UCSD-AML1 (cell line): ENCODE results near the gene PSMB5.

Experiments
- DNase-seq: peaks from one replicate; lab custom pipeline; 2025; ENCODE audit not compliant: unreplicated experiment; lab: John Stamatoyannopoulos, UW

PSMB5 gene

DNA sequence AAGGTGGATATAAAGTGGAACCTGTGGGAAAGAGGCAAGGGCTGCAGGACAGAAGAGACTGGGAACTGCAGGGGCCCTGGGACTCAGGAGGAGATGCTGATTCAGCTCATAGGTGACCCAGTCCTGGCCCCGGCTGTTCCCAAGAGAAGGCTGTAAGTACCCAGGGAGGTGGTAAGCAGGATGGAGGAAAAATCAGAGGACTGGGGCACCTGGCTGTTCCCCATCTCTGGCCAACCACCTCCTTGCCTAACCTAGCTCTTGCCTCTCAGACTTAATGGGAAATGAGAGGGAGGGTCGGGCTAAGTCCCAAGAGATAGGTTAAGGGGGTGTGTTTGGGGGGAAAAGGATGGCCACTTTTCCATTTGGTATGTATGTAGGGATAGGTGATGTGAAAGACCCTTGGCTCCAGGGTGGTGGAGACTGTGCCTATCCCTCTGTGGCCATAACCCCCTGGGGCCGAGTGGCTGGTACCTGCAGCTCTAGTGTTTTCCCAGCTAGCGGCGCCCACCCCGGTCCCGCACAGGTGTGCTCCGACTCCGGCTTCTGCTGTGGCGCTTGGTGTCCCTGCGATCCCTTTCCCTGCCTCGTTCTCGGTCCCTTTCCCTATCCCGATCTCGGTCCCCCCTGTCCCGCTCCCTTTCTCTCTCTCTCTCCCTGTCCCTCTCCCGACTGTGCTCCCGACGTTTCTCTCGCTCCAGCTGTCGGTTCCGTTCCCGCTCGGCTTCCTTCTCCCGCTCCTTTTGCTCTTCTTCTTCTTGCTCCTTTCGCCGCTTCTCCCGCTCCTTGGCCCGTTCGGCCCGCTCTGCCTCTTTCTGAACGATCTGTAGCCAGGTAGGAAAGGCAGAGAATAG, 24.2 kb upstream of the PSMB5 start:
- DNase-seq: no peak

DNA sequence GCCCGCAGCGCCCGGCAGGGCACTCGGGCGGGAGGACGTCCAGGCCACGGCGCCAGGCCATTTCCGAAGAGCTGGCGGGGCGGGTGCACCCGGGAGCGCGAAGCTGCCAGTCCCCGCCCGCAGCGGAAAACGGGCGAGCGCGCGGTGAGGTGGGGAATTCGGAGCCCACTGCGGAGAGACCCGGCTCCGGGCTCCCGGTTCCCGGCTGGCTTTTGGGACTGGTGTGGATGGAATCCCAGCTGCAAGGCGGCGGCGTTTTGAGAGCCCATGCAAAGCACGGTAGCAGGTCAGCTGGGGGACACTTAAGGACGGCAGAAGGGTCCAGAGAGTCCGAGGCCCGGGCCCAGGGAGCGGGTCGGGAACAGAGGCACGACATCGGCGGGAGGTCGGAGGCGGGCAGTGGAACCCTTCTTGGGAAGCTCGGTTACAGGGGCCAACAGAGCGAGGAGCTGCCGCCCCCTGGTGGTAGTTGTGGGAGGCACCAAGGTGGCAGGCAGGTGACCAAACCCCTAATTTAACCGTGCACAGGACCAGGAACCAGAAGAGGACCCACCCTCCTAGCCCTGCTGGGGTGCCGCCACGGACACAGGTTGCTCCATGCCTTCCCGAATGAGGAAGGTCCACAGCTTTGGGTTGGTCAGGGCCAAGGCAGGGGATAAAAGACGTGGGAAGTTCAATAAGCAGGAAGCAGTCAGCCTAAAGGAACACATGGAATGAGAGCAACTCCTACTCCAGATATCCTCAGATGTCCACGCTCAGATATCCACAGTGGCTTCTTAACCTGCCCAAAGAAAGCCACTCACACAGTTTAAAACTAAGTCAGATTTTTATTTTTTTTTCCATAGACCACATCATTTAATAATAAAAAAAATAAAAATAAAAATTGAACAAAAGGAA, 23.3 kb upstream of the PSMB5 start:
- no peak for DNase-seq

DNA sequence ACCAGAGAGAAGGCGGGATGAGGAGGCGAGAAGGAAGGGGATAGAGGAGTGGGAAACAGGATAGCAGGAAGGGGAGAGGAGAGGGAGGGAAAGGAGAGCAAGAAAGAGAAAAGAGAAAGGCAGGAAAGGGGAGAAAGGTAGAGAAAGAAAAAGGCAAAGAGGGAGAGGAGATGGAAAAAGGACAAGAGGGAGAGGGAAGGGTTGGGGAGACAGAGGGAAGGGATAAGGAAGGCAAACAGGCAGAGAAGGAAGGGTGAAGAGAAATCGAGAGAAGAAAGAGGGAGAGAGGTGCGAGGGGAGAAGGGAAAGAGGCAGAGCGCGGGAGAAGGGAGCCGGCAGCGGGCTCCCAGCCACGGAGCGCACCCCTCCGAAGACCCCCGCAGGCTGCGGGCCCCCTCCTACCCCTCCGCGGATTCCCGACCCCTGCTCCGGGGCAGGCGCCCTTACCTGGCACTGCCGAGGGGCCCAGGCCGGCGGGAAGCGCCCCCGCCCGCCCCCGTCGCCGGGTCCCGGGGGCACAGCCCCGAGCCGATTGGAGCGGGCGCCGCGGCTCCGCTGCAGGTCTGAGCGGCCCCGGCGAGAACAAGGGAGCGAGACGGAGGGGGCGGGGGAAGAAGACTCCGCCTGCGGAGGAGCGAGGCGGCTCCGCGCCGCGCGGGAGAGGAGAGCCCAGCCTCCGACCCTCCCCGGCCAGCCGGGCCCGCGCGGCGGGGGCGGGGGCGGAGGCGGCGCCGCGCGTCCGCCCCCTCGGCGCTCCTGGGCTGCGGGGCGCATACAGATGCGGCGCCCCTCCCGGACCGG, 22.5 kb upstream of the PSMB5 start, which contains the start of gene CDH24:
Gene CDH24 (minus strand): TSS at position 565 of the 801 bp plus-strand sequence. CDS start 1,787 bp downstream, outside the sequence.
- no peak for DNase-seq

DNA sequence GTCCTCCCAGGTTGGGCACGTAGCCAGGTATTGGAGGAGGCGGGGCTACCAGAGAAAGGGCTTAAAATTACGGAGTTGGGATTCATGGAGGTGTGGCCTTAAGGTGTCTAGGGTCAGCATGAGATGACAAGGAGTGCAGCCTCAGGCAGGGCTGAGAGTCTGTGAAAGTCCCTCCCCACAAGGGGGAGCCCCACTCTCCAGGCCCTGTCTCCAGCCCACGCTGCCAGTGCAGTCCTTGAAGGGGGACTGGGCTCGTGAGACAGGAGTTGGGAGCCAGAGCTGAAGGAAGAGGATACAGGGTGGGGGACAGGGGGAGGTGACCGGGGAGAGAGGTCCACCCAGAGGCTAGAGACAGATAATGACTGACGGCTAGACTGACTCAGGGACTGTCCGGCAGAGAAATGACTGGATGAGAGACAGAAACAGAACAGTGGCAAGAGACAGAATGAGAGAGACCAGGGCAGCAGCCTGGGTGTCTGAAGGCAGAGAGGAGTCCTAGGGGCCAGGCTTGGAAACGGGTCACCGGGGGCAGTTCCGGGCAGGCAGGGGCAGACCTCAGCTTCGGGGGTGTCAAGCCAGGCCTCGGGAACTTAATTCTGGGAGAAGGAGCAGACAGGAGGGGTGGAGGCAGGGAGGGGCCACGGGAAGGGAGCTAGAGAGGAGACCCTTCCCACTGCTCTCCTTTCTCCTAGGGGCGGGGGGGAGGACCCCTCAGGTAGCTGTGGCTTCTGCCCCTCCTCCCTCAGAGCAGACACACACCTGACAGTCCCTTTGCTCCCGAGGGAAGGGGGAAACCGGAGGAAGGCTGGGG, 21.6 kb upstream of the PSMB5 start:
- no peak for DNase-seq

DNA sequence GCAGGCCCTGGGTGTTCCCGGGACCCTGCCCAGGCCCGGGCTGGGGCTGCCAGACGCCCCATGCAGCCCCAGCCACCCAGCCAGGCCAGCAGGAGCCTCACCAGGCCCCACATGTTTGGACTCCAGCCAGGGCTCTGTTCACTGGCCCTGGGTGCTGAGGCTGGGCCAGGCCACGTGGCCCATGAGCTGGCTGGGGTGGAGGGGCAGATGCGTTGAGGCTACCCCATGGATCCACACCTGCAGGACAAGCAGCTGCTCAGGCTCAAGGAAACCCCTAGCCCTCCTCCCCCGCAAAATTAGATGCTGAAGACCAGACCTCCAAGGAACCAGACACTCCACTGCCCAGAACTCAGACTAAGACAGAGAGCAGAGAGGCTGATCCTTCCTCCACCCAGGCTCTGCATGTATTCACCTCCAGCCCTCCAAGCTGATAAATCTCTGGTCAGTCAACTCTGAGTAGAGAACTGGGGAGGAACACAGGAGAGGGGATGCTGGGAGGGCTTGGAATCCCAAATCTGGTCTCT, 21.0 kb upstream of the PSMB5 start:
- DNase-seq: no peak

DNA sequence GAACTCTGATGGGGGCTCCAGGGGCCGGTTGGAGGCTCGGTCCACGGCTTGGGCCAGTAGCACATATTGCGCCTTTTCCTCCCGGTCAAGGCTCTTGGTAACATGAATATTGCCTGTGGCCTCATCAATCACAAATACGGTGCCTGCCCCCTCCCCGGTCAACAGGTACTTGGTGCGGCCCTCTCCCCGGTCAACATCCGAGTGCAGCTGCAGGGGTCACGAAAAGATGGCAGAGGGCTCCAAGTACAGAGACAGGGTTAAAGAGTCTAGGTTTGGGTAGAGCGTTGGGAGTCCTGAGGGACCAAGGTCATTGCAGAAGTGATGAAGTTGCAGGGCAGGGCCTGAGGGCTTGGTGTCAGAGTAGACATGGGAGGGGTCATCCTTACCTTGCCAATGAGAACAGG, 20.4 kb upstream of the PSMB5 start:
- no peak for DNase-seq

DNA sequence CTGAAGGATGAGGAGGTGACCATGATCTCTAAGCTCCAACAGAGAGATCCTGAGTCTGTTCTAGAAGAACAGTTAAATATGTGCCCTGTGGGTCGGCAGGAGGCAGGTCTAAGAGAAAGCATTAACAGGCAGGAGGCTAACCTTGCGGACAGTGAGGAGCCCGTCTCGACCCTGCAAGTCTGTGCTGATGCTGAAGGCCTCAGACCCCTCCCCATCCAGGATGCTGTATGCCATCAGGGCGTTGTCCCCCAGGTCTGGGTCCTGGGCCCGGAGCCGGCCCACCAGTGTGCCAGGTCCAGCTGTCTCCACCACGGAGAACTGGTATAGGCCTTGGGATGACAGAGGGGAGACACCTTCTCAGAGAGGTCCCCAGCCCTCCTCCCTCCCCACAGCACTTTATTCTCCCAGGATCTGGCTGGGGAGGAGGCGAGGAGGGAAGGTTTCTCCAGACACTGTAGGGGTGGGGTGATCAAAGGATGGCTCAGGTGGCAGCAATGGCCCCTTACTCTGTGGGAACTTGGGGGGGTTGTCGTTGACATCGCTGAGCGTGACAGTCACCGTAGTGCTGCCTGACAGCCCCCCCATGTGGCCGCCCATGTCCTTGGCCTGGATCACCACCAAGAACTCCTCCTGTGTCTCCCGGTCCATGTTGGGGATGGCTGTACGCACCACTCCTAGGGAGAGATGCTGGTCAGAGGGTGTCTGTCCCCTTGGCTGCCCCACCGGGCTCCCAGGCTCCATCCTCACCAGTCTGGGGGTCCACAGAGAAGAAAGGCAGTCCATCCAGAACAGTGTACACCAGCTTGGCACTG, 19.5 kb upstream of the PSMB5 start:
- DNase-seq: no peak

DNA sequence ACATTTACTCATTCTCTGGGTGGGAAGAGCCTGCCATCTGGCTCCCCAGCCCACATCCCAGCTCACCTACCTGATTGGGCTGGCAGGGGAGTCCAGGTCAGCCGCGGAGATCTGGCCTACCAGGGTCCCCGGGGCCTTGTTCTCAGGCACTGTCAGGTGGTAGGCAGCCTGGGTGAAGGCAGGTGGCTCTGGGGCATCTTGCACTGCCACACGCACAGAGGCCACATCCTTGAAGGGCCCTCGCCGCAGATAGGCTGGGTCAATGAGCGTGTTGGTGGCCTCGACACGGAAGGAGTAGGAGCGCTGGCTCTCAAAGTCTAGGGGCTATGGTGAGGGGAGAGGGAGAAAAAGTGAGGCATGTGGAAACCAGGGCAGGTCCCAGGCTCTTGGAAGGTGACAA, 18.7 kb upstream of the PSMB5 start:
- DNase-seq: no peak

DNA sequence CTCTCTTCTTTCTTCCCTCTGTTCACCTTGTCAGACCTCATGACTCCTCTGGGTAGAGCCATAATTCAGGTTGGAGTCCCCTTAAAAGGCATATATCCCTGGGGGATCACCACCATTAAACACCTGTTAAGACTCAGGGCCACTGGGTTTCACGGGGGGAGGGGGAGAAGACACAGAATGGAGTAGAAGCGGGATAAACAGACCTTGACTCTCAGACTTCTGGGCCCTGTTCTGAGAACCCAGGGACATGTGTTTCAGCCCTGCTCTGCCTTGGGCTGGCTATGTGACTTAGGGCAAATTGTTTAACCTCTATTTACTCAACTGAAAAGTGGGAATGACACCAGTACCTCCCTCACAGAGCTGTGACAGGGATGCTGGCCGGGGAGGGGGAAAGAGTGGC, 18.0 kb upstream of the PSMB5 start:
- DNase-seq: no peak

DNA sequence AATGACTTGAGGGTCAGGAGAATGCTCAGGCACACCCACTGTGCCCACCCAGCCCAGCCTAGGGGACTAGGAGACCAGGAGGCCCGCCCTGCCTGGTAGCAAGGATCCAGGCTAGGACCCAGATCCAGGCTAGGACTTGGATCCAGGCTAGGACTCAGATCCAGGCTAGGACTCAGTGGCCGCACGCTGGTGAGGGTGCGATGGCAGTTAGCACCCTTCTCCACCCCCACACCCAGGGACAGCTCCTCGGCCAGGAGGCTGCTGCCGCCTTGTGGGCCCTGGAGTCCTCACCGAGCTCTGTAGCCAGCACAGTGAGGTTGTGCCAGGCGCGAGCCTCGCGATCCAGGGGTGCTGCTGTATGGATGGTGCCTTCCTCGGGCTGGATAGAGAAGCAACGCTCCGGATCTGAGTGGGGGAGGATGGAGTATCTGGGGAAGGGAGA, 17.5 kb upstream of the PSMB5 start:
- no peak for DNase-seq

DNA sequence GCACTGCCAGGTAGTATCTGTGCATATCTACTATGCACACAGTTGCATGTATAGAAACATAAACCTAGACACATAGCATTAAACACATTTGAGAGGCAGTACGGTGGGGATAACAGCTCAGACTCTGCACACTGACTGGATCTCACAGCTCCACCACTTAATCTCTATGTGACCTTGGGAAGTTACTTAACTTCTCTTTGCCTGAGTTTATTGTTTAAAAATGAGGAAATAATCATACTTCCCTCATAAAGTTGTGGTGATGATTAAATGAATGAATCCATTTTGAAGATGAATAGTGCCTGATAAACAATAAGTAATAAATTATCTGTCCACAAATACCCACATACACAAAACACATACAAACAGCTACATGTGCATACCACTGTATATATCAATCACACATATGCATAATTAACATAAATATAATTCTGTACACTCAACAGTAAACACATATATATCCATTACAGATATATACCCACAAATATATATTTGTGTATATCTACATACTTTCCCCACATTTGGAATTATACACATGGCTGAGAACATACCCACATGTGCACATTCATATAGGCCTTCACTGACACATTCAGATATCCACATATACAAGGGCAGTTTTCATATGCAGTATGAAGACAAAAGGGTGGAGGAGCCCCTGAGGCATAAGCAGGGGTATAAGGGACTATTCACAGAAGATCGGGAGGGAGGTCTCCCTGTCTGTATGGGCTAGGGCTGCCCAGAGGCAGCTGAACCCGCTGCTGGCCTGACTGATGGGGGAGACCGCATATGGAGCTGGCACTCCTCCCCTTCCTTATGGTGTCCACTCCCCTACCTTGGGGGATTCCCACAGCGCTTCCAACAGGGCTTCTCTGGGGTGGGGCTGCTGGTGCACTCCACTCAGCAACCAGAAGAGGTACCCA, 16.7 kb upstream of the PSMB5 start:
- DNase-seq: no peak

DNA sequence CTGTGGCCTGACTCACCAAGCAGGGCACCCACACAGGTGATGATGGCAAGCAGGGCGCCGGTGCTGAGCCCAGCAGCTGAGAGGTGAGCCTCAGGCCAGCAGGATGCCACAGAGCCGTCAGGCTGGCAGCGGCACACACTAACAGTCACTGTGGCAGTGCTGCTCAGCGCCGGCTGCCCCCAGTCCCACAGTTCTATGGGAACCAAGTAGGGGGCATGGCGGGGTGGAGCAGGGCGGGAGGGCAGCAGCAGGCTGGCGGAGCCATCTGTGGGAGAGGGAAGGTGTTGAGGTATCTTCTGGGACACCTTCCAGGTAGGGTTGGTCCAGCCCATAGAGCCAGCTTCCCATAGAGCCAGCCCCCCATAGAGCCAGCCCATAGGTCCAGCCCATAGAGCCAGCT, 14.3 kb upstream of the PSMB5 start:
- no peak for DNase-seq

DNA sequence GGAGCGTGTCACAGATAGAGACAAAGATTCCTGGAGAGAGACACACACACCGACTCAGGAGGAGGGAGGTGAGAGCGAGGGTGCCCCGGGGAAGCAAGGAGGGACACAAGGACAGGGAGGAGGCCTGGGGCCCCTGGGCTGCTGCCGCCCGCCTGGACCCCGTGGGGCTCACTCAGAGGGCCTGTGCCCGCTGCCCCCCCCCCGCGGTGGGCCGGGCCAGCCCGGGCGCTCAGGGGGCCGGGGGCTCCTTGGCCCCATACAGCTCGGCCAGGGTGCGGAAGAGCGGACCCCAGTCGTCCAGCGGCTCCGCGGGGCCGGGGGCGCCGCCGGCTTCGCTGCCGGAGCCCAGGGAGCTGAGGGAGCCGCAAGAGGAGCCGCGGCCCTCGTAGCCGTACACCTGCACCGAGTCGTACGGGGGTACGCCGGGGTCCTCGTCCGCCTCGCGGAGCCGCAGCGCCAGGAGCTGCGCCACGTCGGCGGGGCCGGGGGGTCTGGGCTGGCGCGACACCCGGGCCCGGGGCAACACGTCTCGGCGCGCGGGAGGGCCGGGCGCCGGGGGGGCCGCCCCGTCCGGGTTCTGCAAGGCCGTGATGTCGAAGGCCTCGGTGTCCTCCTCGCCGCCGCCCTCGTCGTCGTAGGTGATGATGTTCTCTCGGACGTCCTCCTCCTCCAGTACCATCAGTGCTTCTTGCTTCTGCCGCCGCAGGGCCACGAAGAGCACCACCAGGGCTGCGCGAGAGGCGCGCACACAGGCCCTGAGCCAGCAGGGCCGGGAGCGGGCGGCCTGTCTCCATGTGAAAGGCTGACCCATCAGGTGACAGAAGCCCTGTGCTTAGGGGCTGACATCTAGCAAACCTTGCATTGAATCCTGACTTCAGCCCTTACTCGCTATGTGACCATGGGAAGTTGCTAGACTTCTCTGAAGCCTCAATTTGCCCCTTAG, 13.3 kb upstream of the PSMB5 start:
- DNase-seq: no peak

DNA sequence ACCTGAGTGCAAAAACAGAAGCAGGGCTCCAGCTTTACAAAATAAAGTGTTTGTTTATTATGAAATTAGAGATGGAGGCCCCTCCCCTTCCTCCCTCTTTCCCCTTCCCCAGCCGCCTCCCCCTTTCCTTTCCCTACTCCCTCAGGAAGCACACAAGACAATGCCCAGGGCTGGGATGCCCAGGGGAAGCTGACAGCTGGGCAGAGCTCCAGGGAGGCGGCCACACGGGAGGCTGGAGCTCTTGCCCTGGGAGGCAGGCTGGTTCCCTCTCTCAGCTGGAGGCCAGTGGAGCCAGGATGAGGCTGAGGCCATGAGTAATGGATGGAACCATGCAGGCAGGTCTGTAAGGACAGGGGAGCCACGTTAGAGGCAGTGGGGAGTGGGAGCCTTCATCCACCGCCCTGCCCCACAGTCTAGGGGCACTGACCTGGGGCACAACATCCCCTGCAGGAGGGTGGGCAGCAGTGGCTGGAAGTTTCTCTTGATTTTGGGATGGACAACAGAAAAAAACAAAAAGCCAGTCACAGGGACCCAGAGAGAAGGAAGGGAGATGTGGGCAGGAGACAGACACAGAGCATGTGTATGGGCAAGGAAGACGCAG, 12.4 kb upstream of the PSMB5 start:
- no peak for DNase-seq

DNA sequence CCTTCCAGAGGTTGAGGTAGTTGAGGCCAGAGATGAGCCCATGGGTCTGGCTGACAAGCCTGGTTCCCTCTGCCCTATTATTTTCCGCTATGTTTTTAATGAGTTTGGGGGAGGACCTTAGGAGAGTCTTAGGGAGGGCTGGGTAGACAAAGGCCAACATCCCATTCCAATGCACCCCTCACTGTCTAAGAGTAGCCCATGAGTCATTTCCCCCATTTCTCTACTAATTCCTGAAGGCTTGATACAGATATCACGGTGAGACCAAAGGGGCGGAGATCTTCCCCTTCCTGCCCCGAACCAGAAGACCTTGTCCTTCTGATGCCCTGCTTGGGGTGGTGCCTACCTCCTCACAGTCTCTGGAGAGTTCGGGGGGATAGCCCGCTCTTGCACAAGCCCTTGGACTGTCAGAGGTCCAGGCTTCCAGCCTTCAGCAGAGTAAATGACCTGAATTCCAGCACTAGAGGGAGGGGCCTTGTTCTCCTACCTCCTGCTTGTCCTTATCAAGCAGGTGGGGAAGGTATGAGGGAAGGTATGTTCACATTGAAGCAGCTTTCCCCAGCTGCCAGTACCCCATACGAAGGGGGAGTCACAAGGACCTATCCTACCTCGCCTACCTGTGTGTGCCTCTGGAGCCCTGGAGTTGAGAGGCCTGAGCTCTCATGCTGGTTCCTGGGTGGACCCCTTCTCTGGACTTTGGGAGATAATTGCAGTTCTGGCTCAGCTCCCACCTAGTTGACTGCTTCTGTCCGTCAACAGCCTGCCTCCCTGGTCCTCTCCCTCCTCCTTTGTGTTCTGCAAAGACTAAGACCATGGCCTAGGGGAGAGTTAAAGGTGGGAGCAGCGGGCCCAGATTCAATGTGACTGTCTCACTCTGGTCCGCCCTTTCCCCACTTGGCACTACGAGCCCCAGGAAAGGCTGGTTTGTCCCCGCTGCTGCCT, 11.0 kb upstream of the PSMB5 start:
- DNase-seq: no peak

DNA sequence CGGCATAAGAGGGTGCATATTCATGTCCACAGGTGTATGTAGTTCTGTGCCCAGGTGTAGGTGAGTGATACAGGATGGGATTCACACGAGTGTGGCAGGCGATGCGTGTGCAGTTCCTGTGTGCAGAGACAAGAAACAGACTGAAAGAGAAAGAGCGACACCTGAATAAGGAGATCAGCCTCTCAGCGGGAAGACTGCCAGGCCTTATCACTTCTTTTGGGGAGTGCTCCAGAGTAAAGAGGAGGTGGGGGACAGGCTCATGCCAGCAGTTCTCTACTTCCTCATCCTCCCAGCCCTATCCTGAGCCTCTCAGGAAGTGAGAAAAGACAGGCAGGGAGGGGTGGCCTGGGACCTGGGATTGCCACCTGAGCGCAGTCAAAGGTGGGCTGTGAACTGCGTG, 10.1 kb upstream of the PSMB5 start:
- no peak for DNase-seq
